ENCODE measurements around the gene UBA52. TPM values are rescaled to one million over a fixed set of nuclear protein-coding genes. Genes with fewer than 3 reads are reported as not detected.
"Not testable (repeated sequence)": the region's sequence is repeated elsewhere in the genome, so short reads cannot be mapped to it uniquely, and the experiment has no call there.

Gene UBA52
- total RNA-seq (2014; rRNA removed; shearing (Covaris generic)): 1,359 and 2,003 TPM in 2 replicates

- DNase-seq (ENCODE audit: low read depth): peak; percentile 96
Observed at GRCh38 chr19:18571564-18572344, at the start of gene UBA52. Gene UBA52, plus strand, starts transcription at chr19:18571857. Its CDS starts 1,444 bp downstream, at chr19:18573301.

DNA sequence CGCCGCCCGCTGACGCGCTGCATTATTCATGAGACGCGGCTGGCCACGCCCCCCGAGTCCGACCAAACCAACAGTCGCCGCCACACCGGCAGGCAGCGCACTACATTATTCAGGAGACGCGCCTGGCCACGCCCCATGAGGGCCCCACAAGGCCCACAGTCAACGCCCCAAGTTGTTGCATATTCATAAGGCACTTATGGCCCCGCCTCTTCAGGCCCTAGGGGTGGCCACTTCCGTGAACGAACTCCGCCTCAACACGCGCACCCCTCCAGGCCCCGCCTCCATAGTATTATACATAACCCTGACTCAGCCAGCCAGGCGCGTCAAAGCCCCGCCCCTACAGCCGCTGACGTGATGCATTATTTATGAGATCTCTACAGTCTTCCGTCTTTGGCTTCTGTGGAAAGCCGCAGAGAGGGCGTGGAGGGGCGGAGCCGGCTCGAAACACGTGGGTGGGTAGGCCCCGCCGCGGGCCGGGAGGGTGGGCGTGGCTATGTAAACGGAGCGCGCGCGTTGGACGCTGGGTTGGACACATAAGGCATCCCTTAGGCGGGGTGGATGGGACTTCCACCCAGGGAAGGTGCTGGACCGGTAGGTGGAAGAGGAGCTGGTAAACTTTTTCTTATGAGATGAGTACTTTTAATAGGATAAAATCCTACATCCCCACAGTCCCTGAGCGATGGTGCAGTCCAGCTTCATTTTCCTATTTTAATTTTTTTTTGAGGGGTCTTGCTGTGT lies 49.4 kb upstream of the UBA52 start:
- DNase-seq (ENCODE audit: low read depth): peak; percentile 100

GRCh38 chr19:18522862-18523440 lies 48.7 kb upstream of the UBA52 start:
- not testable (repeated sequence) for DNase-seq (ENCODE audit: low read depth)

- no peak for DNase-seq (ENCODE audit: low read depth)
Observed at GRCh38 chr19:18523841-18524240, 47.8 kb upstream of the UBA52 start.

DNA sequence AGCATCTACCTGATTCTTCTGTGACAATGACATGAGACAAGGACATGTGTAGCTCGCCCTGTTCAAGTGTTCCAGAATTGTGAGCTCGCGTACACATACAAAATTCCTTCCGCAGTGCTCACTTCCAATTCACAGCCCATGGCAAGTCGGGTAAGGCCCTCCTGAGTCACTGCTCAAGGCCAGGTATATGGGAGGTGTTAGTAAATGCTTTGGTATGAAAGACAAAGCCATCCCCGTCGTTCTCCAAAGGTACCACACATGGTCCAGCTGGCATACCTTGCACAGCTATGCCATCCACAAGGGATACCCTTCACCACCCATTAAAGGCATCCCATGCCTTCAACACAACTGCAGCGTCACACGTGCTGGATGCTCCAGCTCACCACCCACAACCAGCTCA lies 45.3 kb upstream of the UBA52 start:
- DNase-seq (ENCODE audit: low read depth): no peak

- DNase-seq (ENCODE audit: low read depth): peak; percentile 22
Observed at GRCh38 chr19:18529782-18530181, 41.9 kb upstream of the UBA52 start.

DNA sequence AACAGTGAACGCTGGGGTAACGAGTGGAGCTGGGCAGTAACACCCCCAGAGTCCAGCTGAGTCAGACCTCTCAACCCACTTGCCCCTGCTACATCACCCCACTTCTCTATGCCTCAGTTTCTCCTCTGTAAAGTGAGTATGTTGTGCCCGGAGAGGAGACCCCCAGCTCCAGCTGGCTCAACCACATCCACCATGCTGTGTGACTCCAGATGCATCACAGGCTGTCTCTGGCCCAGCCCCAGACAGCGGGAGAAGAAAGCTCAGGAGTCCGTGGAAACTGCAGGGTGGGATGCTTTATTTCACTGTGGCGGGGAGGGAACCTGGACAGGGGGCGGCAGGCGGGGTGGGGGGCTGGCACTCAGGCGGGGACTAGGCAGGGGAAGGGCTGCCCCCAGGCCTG lies 40.2 kb upstream of the UBA52 start:
- DNase-seq (ENCODE audit: low read depth): no peak

GRCh38 chr19:18532168-18532890 lies 39.3 kb upstream of the UBA52 start:
- no peak for DNase-seq (ENCODE audit: low read depth)

DNA sequence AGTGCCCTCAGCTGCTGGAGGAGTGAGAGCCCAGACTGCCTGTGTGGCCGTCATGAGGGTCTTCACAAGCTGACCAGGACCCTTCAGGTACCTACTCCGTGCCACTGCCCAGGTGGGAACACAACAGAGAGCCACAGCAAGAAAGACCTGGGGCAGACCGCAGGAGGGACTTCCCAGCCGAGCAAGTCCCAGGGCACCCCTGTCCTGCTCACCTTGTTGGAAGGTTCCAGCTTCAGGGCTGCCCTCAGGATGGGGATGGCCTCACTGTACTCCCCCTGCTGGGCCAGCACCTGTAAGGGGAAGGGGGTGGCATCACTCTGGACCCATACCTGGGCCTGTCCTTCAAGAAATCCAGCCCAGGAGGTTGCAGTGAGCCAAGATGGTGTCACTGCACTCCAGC lies 38.6 kb upstream of the UBA52 start:
- no peak for DNase-seq (ENCODE audit: low read depth)

DNA sequence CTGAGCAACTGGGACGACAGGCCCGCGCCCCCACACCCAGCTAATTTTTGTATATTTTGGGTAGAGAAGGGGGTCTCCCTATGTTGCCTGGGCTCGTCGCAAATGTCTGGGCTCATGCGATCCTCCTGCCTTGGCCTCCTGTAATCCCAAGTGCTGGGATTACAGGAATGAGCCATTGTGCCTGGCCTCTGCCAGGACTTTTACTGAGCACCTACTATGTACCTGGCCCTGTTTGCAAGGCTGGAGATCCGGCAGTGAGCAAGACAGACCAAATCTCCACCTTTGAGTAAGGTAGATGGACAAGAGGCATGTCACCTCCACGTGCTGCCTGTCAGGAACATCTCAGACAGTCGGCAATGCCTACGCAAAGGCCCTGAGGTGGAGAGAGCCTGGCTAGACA lies 35.2 kb upstream of the UBA52 start:
- no peak for DNase-seq (ENCODE audit: low read depth)

DNA sequence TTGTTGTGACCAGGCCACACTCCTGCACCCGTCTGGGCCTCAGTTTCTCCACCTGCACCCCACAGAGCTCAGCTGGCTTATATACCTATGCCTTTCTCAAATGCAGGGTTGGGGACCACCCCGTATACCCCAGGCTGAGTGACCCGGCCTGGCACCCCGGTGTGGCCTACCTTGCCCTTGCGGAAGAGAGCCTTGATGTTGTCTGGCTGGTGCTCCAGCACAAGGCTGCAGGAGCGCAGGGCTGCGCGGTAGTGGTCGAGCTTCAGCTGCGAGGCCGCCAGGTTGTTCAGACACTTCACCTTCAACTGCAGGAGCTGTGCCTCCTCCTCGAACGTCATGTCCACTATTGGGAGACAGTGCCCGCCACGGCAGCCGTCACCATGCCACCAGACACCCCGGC lies 34.2 kb upstream of the UBA52 start:
- no peak for DNase-seq (ENCODE audit: low read depth)

GRCh38 chr19:18538115-18538514 lies 33.5 kb upstream of the UBA52 start:
- no peak for DNase-seq (ENCODE audit: low read depth)

DNA sequence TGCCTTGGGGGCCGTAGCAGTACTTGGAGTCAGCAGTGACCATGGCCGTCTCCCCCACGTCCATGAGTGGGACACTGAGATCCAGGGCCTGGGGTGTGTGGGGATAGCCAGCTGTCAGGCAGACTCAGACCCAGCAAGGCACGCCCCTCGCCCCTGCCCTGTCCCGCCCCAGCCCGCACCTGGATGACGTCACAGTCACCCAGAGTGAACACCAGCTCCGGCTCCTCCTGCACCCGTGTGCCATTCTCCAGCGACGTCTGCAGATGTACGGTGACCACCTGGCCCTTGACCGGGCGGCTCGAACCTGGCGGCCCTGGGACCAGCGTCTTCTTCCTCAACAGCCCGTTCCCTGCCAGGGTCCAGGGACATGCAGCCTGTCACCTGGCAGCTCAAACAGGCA lies 32.3 kb upstream of the UBA52 start:
- no peak for DNase-seq (ENCODE audit: low read depth)

DNA sequence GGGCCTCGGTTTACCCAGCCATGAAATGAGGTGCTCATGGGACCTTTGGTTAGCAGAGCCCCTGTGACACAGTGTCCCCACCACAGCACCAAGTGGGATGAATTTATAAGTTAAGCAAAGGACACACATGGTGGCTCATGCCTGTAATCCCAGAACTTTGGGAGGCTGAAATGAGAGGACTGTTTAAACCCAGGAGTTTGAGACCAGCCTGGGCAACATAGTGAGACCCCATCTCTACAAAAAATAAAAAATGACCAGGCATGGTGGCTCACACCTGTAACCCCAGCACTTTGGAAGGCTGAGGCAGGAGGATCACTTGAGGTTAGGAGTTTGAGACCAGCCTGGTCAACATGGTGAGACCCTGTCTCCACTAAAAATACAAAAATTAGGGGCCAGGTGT lies 31.5 kb upstream of the UBA52 start:
- not testable (repeated sequence) for DNase-seq (ENCODE audit: low read depth)

DNA sequence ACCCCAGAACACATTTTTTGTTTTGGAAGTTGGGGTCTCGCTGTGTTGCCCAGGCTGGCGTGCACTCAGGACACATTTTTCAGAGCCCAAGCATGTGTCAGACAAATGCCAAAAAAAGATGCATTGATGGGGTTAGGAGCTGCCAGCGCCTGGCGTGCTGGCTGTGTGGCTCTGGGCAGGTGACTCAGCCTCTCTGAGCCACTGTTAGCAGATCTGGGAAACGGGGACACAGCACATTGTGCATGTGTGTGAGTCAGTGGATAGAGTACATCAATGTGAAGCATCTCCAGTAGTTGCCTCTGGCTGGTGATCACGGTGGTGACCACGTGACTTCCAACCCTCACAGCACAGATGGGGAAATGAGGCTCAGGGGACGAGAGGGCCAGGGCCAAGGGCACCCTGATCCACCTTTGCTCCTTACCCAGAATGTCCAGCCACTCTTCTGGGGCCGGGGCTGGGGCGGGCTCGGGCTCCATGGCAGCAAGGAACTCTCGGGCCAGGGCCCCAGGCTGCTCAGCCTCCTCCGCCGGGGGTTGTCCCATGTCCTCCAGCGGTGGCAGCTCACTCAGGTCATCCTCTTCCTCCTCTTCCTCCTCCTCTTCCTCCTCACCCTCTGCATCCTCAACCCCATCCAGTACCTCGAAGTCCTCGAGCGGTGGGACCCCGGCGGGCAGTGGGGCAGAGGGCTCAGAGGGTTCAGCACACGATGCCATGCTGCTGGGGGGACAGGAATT lies 30.2 kb upstream of the UBA52 start:
- DNase-seq (ENCODE audit: low read depth): peak; percentile 52

DNA sequence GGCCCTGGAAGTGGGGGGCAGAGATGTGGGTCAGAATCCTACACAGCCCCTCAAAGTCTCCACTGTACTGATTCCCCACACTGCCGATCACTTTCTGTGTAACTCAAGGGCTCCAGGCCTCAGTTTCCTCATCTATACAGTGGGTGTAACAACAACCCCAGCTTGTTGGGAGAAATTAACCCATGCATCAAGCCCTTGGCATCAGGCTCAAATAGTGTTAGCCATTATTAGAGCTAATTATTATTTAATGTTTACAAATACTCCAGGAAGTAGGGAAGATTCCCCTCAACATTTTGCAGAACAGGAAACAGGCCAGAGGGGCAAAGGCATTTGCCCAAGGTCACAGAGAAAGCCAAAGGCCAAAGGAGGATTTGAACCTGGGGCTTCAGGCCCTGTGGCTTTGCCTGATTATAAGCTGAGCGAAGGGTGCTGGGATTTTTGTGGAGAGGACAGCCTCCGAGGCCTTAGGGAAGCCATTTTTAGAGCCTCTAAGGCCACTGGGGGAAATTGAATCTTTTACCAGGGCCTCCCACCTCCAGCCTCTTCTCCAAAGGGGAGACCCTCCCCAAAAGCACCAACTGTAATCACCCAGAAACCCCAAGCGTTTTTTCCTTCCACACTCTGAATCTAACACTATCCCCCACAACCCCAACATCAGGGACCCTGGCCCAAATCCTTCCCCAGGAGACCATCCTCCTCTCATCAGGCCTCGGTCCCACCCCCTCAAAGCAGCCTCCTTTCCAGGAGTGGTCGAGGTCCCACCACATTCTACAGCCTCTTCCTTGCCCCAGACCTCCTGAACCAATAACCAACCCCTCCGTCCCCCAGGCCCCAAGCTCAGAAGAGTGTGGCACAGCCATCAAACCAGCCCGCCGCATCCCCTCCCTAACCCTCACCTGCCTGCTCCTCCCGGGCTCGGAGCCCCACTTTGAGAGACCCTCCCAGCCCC lies 29.4 kb upstream of the UBA52 start:
- DNase-seq (ENCODE audit: low read depth): no peak

GRCh38 chr19:18542941-18543813 lies 28.5 kb upstream of the UBA52 start, which contains the start of gene FKBP8:
Gene FKBP8, minus strand, starts transcription at chr19:18543573. Its CDS starts 1,603 bp downstream, at chr19:18541970.
- DNase-seq (ENCODE audit: low read depth): peak; percentile 81

DNA sequence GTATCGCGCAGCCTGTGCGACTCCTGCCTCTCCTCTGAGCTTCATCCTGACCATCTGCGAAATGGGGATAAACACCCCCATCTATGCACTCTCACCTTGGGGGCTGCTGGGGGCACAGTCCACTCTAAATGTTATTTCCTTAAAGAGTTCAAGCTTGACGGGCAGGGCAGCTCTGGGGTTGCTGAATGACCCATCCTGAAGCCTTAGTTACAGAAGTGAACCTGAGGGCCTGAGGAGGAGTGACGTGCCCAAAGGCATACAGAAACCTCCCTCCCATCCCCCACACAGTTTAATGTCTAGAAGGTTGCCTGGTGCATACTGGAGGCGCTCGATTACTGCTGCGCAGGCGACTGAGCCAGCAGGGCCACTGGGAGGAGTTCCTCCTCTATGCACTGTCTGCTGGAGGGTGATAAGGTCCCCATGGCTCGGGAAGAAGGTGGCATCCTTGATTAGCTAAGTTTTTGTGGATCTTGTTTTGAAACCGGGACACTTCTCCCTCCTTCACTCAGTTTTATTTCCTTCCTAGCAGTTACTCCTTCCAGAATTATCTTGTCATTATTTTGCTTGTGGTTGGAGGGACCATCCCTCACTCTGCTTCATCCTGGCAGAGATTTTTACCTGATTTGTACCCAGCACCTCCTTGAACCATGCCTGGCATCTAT lies 27.7 kb upstream of the UBA52 start:
- DNase-seq (ENCODE audit: low read depth): peak; percentile 78

GRCh38 chr19:18551631-18552030 lies 20.0 kb upstream of the UBA52 start:
- DNase-seq (ENCODE audit: low read depth): no peak

All from RPMI7951 (cell line).